HepG2 (cell line): ENCODE data around the gene GLIS2. TPM values are rescaled to one million over a fixed set of nuclear protein-coding genes. Genes with fewer than 3 reads are reported as not detected.

Source experiments
- CREM ChIP-seq, 2 experiments: sonication (generic) in 1 of 2; formaldehyde crosslinking in 1 of 2; IDR thresholded peaks; 2 replicates each; pipeline versions ENCODE4 v1.4.0 to v1.6.1; 2016 to 2020; ENCODE audit warnings: antibody characterized with exemption in 1 of 2, mild to moderate bottlenecking in 1 of 2, missing genetic modification reagents in 1 of 2
- HNRNPLL ChIP-seq: fragments of 200-400 bp; formaldehyde crosslinking; IDR thresholded peaks from 2 replicates; pipeline ENCODE4 v1.6.1; 2017; ENCODE audit warnings: mild to moderate bottlenecking, low read depth, low read length; ENCODE audit not compliant: poor library complexity, severe bottlenecking
- IKZF1 ChIP-seq: fragments of 450-650 bp; IDR thresholded peaks from 2 replicates; pipeline ENCODE4 v1.7.1; 2016
- MED1 ChIP-seq: sonication (generic); formaldehyde crosslinking; IDR thresholded peaks from 2 replicates; pipeline ENCODE4 v1.4.0; 2020; ENCODE audit warnings: missing genetic modification reagents
- NFKB2 ChIP-seq: sonication (generic); formaldehyde crosslinking; IDR thresholded peaks from 2 replicates; pipeline ENCODE4 v1.4.0; 2020; ENCODE audit warnings: missing genetic modification reagents, borderline replicate concordance
- PHB2 ChIP-seq: fragments of 450-650 bp; IDR thresholded peaks from 2 replicates; pipeline ENCODE4 v1.6.1; 2018; ENCODE audit not compliant: partially characterized antibody
- RFXAP ChIP-seq: sonication (generic); formaldehyde crosslinking; IDR thresholded peaks from 2 replicates; pipeline ENCODE4 v1.4.0; 2020; ENCODE audit warnings: missing genetic modification reagents, borderline replicate concordance
- TAF1 ChIP-seq: sonication (generic); formaldehyde crosslinking; IDR thresholded peaks from 2 replicates; pipeline ENCODE4 v1.4.0; 2020; ENCODE audit warnings: missing genetic modification reagents
- ZNF101 ChIP-seq: sonication (generic); formaldehyde crosslinking; IDR thresholded peaks from 2 replicates; pipeline ENCODE4 v1.4.0; 2020; ENCODE audit warnings: mild to moderate bottlenecking, low read depth, missing genetic modification reagents, borderline replicate concordance
- ZNF136 ChIP-seq: sonication (generic); formaldehyde crosslinking; IDR thresholded peaks from 2 replicates; pipeline ENCODE4 v1.8.1; 2022; ENCODE audit warnings: low read depth, mild to moderate bottlenecking, moderate library complexity, missing genetic modification reagents
- ZNF263 ChIP-seq: sonication (generic); formaldehyde crosslinking; IDR thresholded peaks from 2 replicates; pipeline ENCODE4 v1.4.0; 2020; ENCODE audit warnings: missing genetic modification reagents
- ZNF34 ChIP-seq: sonication (generic); formaldehyde crosslinking; IDR thresholded peaks from 2 replicates; pipeline ENCODE4 v1.4.0; 2020; ENCODE audit warnings: mild to moderate bottlenecking, missing genetic modification reagents, borderline replicate concordance
- ZNF510 ChIP-seq: sonication (generic); formaldehyde crosslinking; IDR thresholded peaks from 2 replicates; pipeline ENCODE4 v1.4.0; 2020; ENCODE audit warnings: low read depth, mild to moderate bottlenecking, missing genetic modification reagents
- ZNF768 ChIP-seq: sonication (generic); formaldehyde crosslinking; IDR thresholded peaks from 2 replicates; pipeline ENCODE4 v1.4.0; 2020; ENCODE audit warnings: missing genetic modification reagents
- polyA plus RNA-seq, 8 experiments: library from polyadenylated mRNA; depleted of rRNA in 3 of 8; stranded (reverse) in 7 of 8; unstranded in 1 of 8; fragments of >200 nt; fragmentation: Illumina TruSeq in 4 of 8; extraction: Trizol in 4 of 8; gene quantifications; 2 replicates each; pipeline versions ENCODE4 v1.2.1 to v1.2.3, GENCODE V29; 2011 to 2016; ENCODE audit warnings: low read depth in 4 of 8, missing spikeins in 1 of 8, mixed read lengths in 1 of 8; ENCODE audit not compliant: insufficient read depth in 1 of 8
- total RNA-seq, 5 experiments: library from RNA; depleted of rRNA; stranded (reverse); fragments of >200 nt; fragmentation: Illumina TruSeq; extraction: Trizol; gene quantifications; 2 replicates each; pipeline ENCODE4 v1.2.3, GENCODE V29; 2016; ENCODE audit warnings: low read depth in 1 of 5
- TF ChIP-seq, protein P1 (sequence below), 2 experiments: sonication (generic) in 1 of 2; formaldehyde crosslinking in 1 of 2; IDR thresholded peaks; 2 replicates each; pipeline versions ENCODE4 v1.4.0 to v1.6.1; 2016 to 2020; ENCODE audit warnings: borderline replicate concordance in 1 of 2, low read depth in 1 of 2, mild to moderate bottlenecking in 1 of 2, missing genetic modification reagents in 1 of 2
- TF ChIP-seq, protein P2 (sequence below): sonication (generic); formaldehyde crosslinking; conservative IDR thresholded peaks from 2 replicates; pipeline ENCODE4 v1.4.0; 2020; ENCODE audit warnings: missing genetic modification reagents
- TF ChIP-seq, protein P3 (sequence below): sonication (generic); formaldehyde crosslinking; conservative IDR thresholded peaks from 2 replicates; pipeline ENCODE4 v1.4.0; 2020; ENCODE audit warnings: missing genetic modification reagents
- TF ChIP-seq, protein P4 (sequence below): sonication (generic); formaldehyde crosslinking; IDR thresholded peaks from 2 replicates; pipeline ENCODE4 v1.5.0; 2020; ENCODE audit warnings: mild to moderate bottlenecking, low read depth, missing genetic modification reagents, borderline replicate concordance
- TF ChIP-seq, protein P5 (sequence below): IDR thresholded peaks from 2 replicates; pipeline ENCODE4 v1.6.1; 2012; ENCODE audit warnings: inconsistent platforms

The GLIS2 gene
- total and polyA plus RNA-seq, 2 of the 13 experiments (the other 11 are each of a cell fraction or from before 2014, with no cell fraction given), result 0.28 to 0.29 TPM

DNA sequence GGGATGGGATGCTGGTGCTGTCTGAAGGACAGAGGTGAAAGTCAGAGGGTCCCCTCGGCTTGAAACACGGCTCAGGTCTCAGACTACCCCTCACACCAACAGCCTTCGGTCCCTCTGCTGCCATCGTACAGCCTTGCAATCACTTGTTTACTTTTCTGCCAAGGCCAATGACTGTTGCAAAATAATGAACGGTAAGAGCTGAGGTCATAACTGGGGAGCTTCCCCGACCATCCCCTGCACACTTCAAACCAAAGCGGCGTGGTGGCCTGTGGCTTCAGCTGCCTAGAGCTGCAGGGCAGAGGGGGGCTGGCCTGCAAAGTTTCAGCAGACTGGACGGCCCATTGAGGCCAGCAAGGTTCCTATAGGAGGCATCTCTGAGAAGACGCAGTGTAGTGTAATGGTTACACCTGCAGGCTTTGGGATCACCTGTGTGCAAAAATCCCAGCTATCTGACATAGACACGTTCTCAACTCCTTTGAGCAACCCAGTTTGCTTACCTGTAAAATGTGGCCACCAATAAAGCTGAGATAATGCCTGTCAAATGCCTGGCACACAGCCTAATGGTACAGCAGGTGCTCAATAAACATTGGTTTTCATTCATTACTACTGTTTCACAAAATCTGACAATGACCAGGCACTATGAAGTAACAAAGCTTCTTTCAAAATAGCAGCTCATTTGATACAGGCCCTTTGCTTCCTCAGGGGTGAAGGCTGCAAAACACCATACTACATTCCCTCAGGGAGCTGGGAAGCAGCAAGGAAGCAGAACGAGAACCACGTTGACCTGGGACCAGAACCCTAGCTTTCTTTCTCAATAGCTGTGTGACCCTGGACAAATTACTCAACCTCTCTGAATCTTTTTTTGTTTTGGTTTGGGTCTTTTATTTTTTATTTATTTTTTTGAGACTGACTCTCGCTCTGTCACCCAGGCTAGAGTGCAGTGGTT is 30.2 kb downstream of the GLIS2 start (continued):
- TF ChIP-seq NFKB2 (CRISPR knock-in tag), result peak; percentile 77; the same call in 1 of the 2 replicates
- TF ChIP-seq IKZF1, result no peak
- TF ChIP-seq, protein P1, sequence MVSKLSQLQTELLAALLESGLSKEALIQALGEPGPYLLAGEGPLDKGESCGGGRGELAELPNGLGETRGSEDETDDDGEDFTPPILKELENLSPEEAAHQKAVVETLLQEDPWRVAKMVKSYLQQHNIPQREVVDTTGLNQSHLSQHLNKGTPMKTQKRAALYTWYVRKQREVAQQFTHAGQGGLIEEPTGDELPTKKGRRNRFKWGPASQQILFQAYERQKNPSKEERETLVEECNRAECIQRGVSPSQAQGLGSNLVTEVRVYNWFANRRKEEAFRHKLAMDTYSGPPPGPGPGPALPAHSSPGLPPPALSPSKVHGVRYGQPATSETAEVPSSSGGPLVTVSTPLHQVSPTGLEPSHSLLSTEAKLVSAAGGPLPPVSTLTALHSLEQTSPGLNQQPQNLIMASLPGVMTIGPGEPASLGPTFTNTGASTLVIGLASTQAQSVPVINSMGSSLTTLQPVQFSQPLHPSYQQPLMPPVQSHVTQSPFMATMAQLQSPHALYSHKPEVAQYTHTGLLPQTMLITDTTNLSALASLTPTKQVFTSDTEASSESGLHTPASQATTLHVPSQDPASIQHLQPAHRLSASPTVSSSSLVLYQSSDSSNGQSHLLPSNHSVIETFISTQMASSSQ (IDR thresholded peaks at IDR 0.05; ENCODE audit: low read depth), result no peak
- TF ChIP-seq, protein P1 (CRISPR knock-in tag; IDR thresholded peaks at IDR 0.05; ENCODE audit: borderline replicate concordance), result peak; percentile 73; the same call in 1 of the 2 replicates
- TF ChIP-seq, protein P2, sequence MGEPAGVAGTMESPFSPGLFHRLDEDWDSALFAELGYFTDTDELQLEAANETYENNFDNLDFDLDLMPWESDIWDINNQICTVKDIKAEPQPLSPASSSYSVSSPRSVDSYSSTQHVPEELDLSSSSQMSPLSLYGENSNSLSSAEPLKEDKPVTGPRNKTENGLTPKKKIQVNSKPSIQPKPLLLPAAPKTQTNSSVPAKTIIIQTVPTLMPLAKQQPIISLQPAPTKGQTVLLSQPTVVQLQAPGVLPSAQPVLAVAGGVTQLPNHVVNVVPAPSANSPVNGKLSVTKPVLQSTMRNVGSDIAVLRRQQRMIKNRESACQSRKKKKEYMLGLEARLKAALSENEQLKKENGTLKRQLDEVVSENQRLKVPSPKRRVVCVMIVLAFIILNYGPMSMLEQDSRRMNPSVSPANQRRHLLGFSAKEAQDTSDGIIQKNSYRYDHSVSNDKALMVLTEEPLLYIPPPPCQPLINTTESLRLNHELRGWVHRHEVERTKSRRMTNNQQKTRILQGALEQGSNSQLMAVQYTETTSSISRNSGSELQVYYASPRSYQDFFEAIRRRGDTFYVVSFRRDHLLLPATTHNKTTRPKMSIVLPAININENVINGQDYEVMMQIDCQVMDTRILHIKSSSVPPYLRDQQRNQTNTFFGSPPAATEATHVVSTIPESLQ (CRISPR knock-in tag), result no peak
- no peak for TF ChIP-seq ZNF101 (CRISPR knock-in tag)
- no peak for TF ChIP-seq PHB2
- TF ChIP-seq CREM (IDR thresholded peaks at IDR 0.05), result no peak
- no peak for TF ChIP-seq CREM (CRISPR knock-in tag; IDR thresholded peaks at IDR 0.05)
- no peak for TF ChIP-seq HNRNPLL
- no peak for TF ChIP-seq ZNF34
- TF ChIP-seq, protein P3, sequence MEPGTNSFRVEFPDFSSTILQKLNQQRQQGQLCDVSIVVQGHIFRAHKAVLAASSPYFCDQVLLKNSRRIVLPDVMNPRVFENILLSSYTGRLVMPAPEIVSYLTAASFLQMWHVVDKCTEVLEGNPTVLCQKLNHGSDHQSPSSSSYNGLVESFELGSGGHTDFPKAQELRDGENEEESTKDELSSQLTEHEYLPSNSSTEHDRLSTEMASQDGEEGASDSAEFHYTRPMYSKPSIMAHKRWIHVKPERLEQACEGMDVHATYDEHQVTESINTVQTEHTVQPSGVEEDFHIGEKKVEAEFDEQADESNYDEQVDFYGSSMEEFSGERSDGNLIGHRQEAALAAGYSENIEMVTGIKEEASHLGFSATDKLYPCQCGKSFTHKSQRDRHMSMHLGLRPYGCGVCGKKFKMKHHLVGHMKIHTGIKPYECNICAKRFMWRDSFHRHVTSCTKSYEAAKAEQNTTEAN, result peak; percentile 59; the same call in 1 of the 2 replicates
- TF ChIP-seq ZNF768 (CRISPR knock-in tag), result peak; percentile 82
- TF ChIP-seq TAF1 (CRISPR knock-in tag), result peak; percentile 15; the same call in 1 of the 2 replicates
- no peak for TF ChIP-seq ZNF510
- TF ChIP-seq, protein P4, sequence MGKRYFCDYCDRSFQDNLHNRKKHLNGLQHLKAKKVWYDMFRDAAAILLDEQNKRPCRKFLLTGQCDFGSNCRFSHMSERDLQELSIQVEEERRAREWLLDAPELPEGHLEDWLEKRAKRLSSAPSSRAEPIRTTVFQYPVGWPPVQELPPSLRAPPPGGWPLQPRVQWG, result no peak
- no peak for TF ChIP-seq ZNF136 (CRISPR knock-in tag)
- no peak for TF ChIP-seq RFXAP (CRISPR knock-in tag)
- no peak for TF ChIP-seq ZNF263 (CRISPR knock-in tag)
- peak; percentile 91 for TF ChIP-seq MED1 (CRISPR knock-in tag)
- TF ChIP-seq, protein P5, sequence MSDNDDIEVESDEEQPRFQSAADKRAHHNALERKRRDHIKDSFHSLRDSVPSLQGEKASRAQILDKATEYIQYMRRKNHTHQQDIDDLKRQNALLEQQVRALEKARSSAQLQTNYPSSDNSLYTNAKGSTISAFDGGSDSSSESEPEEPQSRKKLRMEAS, result peak; percentile 74
